Retinal pigment epithelial cell (primary cell): Measurements from ENCODE around the gene RALA.

ENCODE experiments used
- DNase-seq: peaks from one replicate; pipeline ENCODE4 v3.0.0-alpha.2; 2010; ENCODE audit warnings: low read depth
- H3K4me3 ChIP-seq: 2 replicates; pipeline ENCODE4 v1.5.1; 2011; ENCODE audit warnings: mild to moderate bottlenecking, low read length, control low read depth, moderate library complexity
- TF ChIP-seq, protein P1 (sequence below): conservative IDR thresholded peaks from 2 replicates; pipeline ENCODE4 v1.5.1; 2011; ENCODE audit warnings: low read depth, low read length, control low read depth, inconsistent platforms

Gene RALA

DNA sequence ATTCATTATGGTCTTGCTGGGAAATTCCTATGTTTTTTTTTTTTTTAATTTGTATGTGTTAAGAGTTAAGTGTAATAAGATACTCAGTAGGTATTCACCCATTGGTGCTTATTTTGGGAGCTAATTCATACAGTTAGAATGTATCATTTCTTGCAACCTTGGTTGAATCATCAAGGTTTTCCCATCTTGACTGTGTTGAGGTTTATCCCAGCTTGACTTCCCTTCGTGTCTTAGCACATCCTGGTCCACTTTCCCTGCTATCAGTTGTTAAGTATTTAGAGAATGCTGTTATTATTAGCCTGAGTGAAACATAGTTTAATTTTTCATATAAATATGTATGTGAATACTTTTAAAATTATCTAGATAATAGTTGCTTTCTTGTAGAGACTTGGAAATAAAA lies 20.8 kb downstream of the RALA start:
- no peak for DNase-seq
- TF ChIP-seq, protein P1, sequence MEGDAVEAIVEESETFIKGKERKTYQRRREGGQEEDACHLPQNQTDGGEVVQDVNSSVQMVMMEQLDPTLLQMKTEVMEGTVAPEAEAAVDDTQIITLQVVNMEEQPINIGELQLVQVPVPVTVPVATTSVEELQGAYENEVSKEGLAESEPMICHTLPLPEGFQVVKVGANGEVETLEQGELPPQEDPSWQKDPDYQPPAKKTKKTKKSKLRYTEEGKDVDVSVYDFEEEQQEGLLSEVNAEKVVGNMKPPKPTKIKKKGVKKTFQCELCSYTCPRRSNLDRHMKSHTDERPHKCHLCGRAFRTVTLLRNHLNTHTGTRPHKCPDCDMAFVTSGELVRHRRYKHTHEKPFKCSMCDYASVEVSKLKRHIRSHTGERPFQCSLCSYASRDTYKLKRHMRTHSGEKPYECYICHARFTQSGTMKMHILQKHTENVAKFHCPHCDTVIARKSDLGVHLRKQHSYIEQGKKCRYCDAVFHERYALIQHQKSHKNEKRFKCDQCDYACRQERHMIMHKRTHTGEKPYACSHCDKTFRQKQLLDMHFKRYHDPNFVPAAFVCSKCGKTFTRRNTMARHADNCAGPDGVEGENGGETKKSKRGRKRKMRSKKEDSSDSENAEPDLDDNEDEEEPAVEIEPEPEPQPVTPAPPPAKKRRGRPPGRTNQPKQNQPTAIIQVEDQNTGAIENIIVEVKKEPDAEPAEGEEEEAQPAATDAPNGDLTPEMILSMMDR: no peak
- no peak overlapping the region for H3K4me3 ChIP-seq

DNA sequence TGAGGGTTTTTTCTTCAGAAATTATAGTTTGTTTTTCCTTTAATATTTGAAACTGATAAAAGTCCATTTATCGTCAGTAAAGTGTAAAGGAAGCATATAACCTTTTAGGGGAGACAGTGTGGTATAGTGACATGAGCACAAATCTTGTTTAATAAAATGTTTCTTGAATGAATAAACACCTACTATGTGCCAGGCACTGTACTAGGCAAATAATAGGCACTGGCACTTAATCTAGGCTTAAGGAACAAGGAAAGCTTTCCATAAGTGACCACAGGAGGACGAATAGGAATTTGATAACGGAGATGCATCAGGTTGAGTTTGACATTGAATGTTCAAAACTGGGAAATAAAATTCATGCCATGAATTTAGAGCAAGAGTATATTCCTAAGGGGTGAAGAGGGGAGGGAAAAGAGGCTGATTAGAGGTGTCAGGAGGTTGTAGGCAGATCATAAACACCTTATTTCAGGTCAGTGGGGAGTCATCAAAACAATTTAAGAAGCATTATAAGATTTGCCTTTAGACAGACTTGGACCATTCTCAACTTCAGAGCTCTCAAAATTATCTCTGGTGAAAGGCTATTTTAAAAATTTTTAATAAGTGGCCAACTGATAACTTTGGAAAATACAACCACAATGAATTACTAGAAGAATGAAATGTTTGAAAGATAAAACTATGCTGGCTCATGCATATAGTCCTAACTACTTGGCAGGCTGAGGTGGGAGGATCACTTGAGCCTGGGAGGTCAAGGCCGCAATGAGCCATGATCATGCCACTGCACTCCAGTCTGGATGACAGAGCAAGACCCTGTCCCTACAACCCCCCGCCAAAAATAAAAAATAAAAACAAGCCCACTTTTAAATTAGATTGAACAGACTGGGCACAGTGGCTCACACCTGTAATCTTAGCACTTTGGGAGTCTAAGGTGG lies 22.4 kb downstream of the RALA start:
- TF ChIP-seq, protein P1: no peak
- H3K4me3 ChIP-seq: no peak overlapping the region
- no peak for DNase-seq

DNA sequence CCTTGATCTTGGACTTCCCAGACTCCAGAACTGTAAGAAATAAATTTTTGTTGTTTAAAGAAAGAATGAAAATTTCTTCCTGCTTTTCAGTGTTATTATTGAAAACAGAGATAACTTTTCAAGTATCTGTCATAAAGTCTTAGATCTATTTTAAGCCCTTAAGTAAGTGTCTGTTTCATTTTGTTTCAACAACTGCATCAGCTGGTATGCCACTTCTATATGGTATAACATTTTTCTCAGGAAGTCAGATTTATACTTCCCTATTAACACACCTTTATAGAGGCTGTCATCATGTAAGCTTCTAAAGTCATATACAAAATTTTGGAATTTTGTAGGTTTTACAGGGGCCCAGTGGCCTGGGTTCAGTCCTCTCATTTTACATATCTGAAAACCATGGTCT lies 24.4 kb downstream of the RALA start:
- TF ChIP-seq, protein P1: no peak
- no peak overlapping the region for H3K4me3 ChIP-seq
- no peak for DNase-seq

DNA sequence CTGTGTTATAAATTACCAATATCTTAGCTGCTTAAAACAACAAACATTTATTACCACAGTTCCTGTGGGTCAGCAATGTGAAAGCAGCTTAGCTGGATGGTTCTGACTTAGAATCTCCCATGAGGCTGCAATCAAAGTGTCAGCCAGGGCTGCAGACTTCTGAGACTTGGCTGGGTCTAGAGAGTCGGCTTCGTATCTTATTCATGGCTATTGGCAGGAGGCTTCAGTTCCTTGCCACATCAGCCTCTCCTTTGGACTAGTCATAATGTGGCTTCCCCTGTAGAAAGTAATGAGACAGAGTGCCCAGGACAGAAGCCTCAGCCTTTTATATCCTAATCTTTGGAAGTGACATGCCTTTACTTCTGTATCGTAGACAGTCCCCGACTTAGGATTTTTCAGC lies 27.3 kb downstream of the RALA start:
- no peak overlapping the region for H3K4me3 ChIP-seq
- DNase-seq: no peak
- TF ChIP-seq, protein P1: no peak

DNA sequence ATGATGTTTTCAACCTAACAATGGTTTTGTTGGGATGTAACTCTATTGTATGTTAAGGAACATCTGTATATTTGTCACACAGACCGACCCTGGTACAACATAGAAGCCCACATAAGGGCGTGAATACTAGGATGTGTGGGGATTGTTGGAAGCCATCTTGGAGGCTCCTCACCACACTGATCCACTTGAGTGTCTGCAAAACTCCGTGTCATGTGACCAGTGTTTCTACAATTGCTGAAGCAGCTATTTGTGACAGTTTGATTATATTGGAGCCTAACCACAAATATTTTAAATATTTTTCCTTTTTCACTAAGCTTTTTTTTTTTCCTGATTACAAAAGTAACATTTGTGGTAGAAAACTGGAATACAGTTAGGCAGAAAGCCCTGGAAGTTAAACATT lies 27.9 kb downstream of the RALA start:
- DNase-seq: no peak
- no peak overlapping the region for H3K4me3 ChIP-seq
- TF ChIP-seq, protein P1: no peak

DNA sequence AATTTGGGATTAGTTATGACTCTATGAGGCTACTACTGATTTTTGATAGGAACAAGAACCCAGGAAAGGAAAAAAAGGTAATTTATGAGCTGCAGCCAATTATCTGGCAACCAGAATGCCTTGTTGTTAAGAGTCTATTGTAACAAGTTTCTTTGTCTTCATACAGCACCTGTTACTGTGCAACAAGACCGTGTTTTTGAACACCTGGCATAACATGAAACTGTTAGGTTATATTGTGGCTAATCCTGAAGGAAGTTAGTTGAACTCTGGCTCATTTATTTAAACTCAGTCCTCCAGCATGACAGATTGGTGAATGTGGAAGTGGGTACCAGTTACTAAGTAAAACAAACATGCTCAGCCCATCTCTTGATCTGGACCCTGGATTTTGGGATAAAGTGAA lies 33.0 kb downstream of the RALA start:
- no peak overlapping the region for H3K4me3 ChIP-seq
- TF ChIP-seq, protein P1: no peak
- DNase-seq: no peak
